Hepatocyte (in vitro differentiated cells): ENCODE data around the gene PREX1. TPM values are rescaled to one million over a fixed set of nuclear protein-coding genes. Genes with fewer than 3 reads are reported as not detected.

Experiments
- DNase-seq: peaks from one replicate; pipeline ENCODE4 v3.0.0-alpha.2; 2016; ENCODE audit warnings: low spot score
- H2AFZ ChIP-seq: fragments of 200-600 bp; sonication (generic); 2 replicates; pipeline ENCODE4 v1.6.0; 2016; ENCODE audit warnings: antibody characterized with exemption, mild to moderate bottlenecking
- H3K27ac ChIP-seq: fragments of 200-600 bp; sonication (generic); 2 replicates; pipeline ENCODE4 v1.5.1; 2016; ENCODE audit warnings: mild to moderate bottlenecking
- H3K27me3 ChIP-seq: fragments of 200-600 bp; sonication (generic); 2 replicates; pipeline ENCODE4 v1.6.1; 2016
- H3K36me3 ChIP-seq: fragments of 200-600 bp; sonication (generic); replicated peaks from 2 replicates; pipeline ENCODE4 v1.5.1; 2016; ENCODE audit warnings: low read depth; ENCODE audit not compliant: insufficient read depth
- H3K4me1 ChIP-seq: fragments of 200-600 bp; sonication (generic); 2 replicates; pipeline ENCODE4 v1.5.1; 2016; ENCODE audit warnings: mild to moderate bottlenecking, moderate library complexity; ENCODE audit not compliant: insufficient read depth
- H3K4me2 ChIP-seq: fragments of 200-600 bp; sonication (generic); 2 replicates; pipeline ENCODE4 v1.6.0; 2016
- H3K4me3 ChIP-seq: fragments of 200-600 bp; sonication (generic); 2 replicates; pipeline ENCODE4 v1.5.1; 2016; ENCODE audit warnings: mild to moderate bottlenecking
- H3K79me2 ChIP-seq: fragments of 200-600 bp; sonication (generic); 2 replicates; pipeline ENCODE4 v1.6.0; 2017; ENCODE audit warnings: mild to moderate bottlenecking
- H3K9me2 ChIP-seq: fragments of 200-600 bp; sonication (generic); replicated peaks from 2 replicates; pipeline ENCODE4 v1.6.0; 2017; ENCODE audit warnings: mild to moderate bottlenecking; ENCODE audit not compliant: insufficient read depth
- H3K9me3 ChIP-seq: fragments of 200-600 bp; sonication (generic); 2 replicates; pipeline ENCODE4 v1.5.1; 2016; ENCODE audit warnings: low read depth, mild to moderate bottlenecking
- H4K20me1 ChIP-seq: fragments of 200-600 bp; sonication (generic); 2 replicates; pipeline ENCODE4 v1.6.0; 2016; ENCODE audit warnings: mild to moderate bottlenecking; ENCODE audit not compliant: insufficient read depth, poor library complexity, severe bottlenecking
- EZH2 ChIP-seq: fragments of 200-600 bp; sonication (generic); IDR thresholded peaks from 2 replicates; pipeline ENCODE4 v1.6.1; 2016; ENCODE audit warnings: antibody characterized with exemption, mild to moderate bottlenecking, borderline replicate concordance
- EZH2phosphoT487 ChIP-seq: fragments of 200-600 bp; sonication (generic); IDR thresholded peaks from one replicate; pipeline ENCODE4 v1.6.1; 2018; ENCODE audit warnings: antibody characterized with exemption, mild to moderate bottlenecking, low read depth, moderate library complexity; ENCODE audit not compliant: unreplicated experiment, severe bottlenecking
- WGBS: methylation state at CpG from one replicate; pipeline ENCODE4 v1.1.6; 2016; ENCODE audit warnings: low lambda C conversion rate; ENCODE audit errors: missing lambda C conversion rate; 5-methylcytosine and 5-hydroxymethylcytosine counted together
- polyA plus RNA-seq: library from polyadenylated mRNA; unstranded; fragments of >200 nt; fragmentation: Nextera tagmentation; extraction: Ambion mirVana; gene quantifications from 2 replicates; pipeline ENCODE4 v1.2.1, GENCODE V29; 2016
- total RNA-seq: library from RNA; depleted of rRNA; stranded (reverse); fragments of >200 nt; gene quantifications from 2 replicates; pipeline ENCODE4 v1.2.3, GENCODE V29; 2014
- TF ChIP-seq, protein P1 (sequence below): fragments of 200-600 bp; sonication (generic); IDR thresholded peaks from 2 replicates; pipeline ENCODE4 v1.5.1; 2016; ENCODE audit warnings: antibody characterized with exemption, mild to moderate bottlenecking; ENCODE audit not compliant: poor library complexity

The PREX1 gene
- total and polyA plus RNA-seq, 2 experiments from 2014 or later = 1.8 to 2.9 TPM

DNA sequence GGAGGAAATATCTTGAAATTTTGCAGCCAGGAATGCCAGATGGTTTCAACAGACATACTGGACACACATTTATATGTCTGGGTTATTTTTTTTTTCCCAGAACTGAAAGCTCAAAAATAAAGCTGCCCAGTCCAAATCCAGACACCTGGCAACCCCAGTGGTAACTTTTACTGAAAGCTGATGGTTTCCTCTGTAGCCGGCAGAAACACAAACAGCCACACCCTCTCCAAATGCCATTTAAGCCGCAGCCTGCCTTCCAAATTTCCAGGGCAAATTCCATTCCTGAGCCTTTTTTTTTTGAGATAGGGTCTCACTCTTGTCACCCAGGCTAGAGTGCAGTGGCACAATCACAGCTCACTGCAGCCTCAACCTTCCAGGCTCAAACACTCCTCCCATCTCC is 6.5 kb upstream of the PREX1 start:
- DNase-seq = no peak
- no peaks in the 10 kb centered on the region for H3K79me2 ChIP-seq
- no peak overlapping the region for H2AFZ ChIP-seq
- no peak overlapping the region for H3K4me2 ChIP-seq
- H3K4me3 ChIP-seq = no peak overlapping the region
- no peaks in the 10 kb centered on the region for H4K20me1 ChIP-seq
- no peak overlapping the region for H3K27ac ChIP-seq
- 24% methylated on average over 2 of the region's 2 CpGs for WGBS
- no peaks in the 10 kb centered on the region for H3K9me3 ChIP-seq
- H3K27me3 ChIP-seq = peaks cover 26% of the 10 kb centered on the region
- H3K9me2 ChIP-seq = no peaks in the 10 kb centered on the region
- H3K36me3 ChIP-seq = no peaks in the 10 kb centered on the region
- no peaks in the 10 kb centered on the region for H3K4me1 ChIP-seq
- TF ChIP-seq, protein P1, sequence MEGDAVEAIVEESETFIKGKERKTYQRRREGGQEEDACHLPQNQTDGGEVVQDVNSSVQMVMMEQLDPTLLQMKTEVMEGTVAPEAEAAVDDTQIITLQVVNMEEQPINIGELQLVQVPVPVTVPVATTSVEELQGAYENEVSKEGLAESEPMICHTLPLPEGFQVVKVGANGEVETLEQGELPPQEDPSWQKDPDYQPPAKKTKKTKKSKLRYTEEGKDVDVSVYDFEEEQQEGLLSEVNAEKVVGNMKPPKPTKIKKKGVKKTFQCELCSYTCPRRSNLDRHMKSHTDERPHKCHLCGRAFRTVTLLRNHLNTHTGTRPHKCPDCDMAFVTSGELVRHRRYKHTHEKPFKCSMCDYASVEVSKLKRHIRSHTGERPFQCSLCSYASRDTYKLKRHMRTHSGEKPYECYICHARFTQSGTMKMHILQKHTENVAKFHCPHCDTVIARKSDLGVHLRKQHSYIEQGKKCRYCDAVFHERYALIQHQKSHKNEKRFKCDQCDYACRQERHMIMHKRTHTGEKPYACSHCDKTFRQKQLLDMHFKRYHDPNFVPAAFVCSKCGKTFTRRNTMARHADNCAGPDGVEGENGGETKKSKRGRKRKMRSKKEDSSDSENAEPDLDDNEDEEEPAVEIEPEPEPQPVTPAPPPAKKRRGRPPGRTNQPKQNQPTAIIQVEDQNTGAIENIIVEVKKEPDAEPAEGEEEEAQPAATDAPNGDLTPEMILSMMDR = no peak
- TF ChIP-seq EZH2 (no peak), EZH2phosphoT487 (no peak)

- Histone ChIP-seq H3K4me3 (no peak overlapping the region), H3K27ac (no peak overlapping the region), H2AFZ (no peak overlapping the region), H3K4me2 (no peak overlapping the region), H3K9me3 (no peaks in the 10 kb centered on the region), H4K20me1 (no peaks in the 10 kb centered on the region), H3K27me3 (peaks cover 37% of the 10 kb centered on the region), H3K79me2 (no peaks in the 10 kb centered on the region), H3K36me3 (no peaks in the 10 kb centered on the region), H3K9me2 (no peaks in the 10 kb centered on the region), H3K4me1 (no peaks in the 10 kb centered on the region)
- whole genome bisulfite sequencing = 61% methylated on average over 3 of the region's 3 CpGs
- DNase-seq = no peak
- no peak for TF ChIP-seq EZH2
- TF ChIP-seq, protein P1 = no peak
- no peak for TF ChIP-seq EZH2phosphoT487
Measured at GRCh38 chr20:48832405-48832730, 4.6 kb upstream of the PREX1 start.

DNA sequence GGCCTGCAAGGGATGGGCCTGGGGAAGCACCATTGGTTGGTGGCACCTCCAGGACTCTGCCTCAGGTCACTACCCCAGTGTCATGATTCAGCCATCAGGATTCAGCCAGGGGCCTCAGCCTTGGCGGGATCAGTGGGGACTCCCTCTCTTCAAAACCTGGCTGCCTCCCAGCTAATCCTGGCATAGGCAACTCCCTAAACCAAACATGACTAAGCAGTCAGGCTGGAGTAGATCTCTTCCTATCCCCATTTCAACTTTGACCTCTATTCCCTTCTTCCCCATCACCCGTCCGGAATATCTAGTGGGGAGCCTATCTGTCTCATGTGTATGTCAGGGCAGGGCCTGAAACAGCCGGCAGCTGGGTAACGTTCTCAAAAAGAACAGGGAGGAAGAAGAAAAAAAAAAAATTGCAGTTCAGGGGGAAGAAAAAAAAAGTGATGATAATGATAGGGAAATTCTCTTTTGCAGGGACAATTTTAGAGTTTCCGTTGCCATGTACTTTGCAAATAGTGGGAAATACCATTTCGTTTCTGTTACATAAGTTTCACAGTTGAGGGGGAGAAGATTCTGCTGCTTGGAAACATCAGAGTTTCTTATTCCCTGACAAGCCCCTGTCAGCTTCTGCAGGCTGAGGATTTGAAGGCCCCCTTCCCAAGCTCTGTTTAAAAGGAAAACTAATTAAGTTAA is 4.1 kb upstream of the PREX1 start:
- H4K20me1 ChIP-seq = no peaks in the 10 kb centered on the region
- H2AFZ ChIP-seq = no peak overlapping the region
- no peaks in the 10 kb centered on the region for H3K79me2 ChIP-seq
- H3K27me3 ChIP-seq = peaks cover 42% of the 10 kb centered on the region
- H3K36me3 ChIP-seq = no peaks in the 10 kb centered on the region
- H3K9me2 ChIP-seq = no peaks in the 10 kb centered on the region
- WGBS = 51% methylated on average over 7 of the region's 7 CpGs
- TF ChIP-seq EZH2phosphoT487 (no peak), EZH2 (no peak)
- TF ChIP-seq, protein P1 = no peak
- H3K27ac ChIP-seq = no peak overlapping the region
- peak; percentile 31 for DNase-seq
- no peaks in the 10 kb centered on the region for H3K4me1 ChIP-seq
- no peak overlapping the region for H3K4me3 ChIP-seq
- H3K4me2 ChIP-seq = no peak overlapping the region
- no peaks in the 10 kb centered on the region for H3K9me3 ChIP-seq
